ENCODE results near the gene DDX24. TPM values are rescaled to one million over a fixed set of nuclear protein-coding genes. Genes with fewer than 3 reads are reported as not detected.

Gene DDX24
- total and polyA plus RNA-seq, 9 of the 15 experiments (the other 6 are each of a cell fraction or from before 2014, with no cell fraction given), result 82.4 to 175 (median 122) TPM

DNA sequence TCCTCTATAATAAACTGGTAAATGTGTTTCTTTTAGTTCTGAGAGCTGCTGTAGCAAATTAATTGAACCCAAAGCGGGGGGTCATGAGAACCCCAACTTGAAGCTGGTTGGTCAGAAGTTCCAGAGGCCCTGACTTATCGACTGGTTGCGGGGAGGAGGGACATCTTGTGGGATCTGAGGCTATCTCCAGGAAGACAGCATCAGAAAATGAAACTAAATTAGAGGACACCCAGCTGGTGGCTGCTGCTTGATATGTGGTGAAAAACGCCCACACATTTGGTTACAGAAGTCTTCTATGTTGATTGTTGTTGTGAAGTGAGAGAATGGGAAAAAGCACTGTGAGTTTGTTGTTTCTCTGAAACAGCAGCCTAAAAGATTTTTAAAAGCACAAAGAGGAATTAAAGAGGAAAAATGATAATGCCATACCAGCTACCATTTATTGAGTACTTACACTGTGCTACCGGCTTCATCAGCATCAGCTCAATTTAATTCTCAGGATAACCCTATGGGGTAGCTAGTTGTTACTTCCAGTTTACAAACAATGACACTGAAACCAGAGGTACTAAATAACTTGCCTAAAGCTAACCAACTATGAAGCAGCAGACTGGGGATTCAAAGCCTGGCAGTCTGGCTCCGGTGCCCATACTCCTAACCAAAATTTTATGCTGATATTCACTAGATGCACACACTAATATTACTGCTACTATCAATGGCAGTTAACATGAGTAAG lies 24.3 kb downstream of the DDX24 start:
- ChIA-PET POLR2A (interaction anchor here (0.6 to 1.3 kb wide), 3 partner anchors 11 to 1937 kb away, joined by 3 read pairs; no protein-coding TSS in a partner anchor), CTCF (ENCODE audit: low intra/inter-chr PET ratio) (no interaction called here)

More for the DNA sequence above, 24.3 kb downstream of the DDX24 start:
- no peak for ATAC-seq
- Histone ChIP-seq H2AFZ (ENCODE audit: low read depth, low read length) (no peak overlapping the region), H3K36me3 (ENCODE audit: control insufficient read depth, insufficient read depth, low read length) (peaks cover 95% of the 10 kb centered on the region), H3K9me3 (replicated peaks; ENCODE audit: control insufficient read depth, insufficient read depth, low read depth, low read length) (no peaks in the 10 kb centered on the region), H3K27ac (ENCODE audit: extremely low read depth, low read depth, low read length) (no peak overlapping the region), H3K4me2 (ENCODE audit: insufficient read depth, low read length) (no peak overlapping the region), H3K9ac (ENCODE audit: insufficient read depth in 1 of 2, low read depth in 2 of 2, low read length in 2 of 2) (no peak overlapping the region), H3K4me3 (no peak overlapping the region), H3K4me1 (replicated peaks in 1 of 2; ENCODE audit: control insufficient read depth in 2 of 2, insufficient read depth in 2 of 2, low read length in 2 of 2) (no peaks in the 10 kb centered on the region), H3K79me2 (ENCODE audit: control insufficient read depth, insufficient read depth, low read length) (no peaks in the 10 kb centered on the region; the same call in 2 of the 3 replicates), H3K9me1 (ENCODE audit: control insufficient read depth, insufficient read depth, low read length) (no peaks in the 10 kb centered on the region), H3K27me3 (ENCODE audit: control insufficient read depth in 2 of 2, insufficient read depth in 2 of 2, low read length in 2 of 2) (no peaks in the 10 kb centered on the region), H4K20me1 (replicated peaks; ENCODE audit: control insufficient read depth, insufficient read depth, low read length) (no peaks in the 10 kb centered on the region)
- intact Hi-C loops (cut with micrococcal nuclease), result no loop called here
- DNase-seq (ENCODE audit: extremely low read depth in 1 of 4, low spot score in 3 of 4), result no peak
- BruUV-seq (replicated peaks), result no TSS peak
- in situ Hi-C loops (cut with MboI), result no loop called here
- TF ChIP-seq ZNF584 (CRISPR knock-in tag; IDR thresholded peaks at IDR 0.05; ENCODE audit: low read depth) (no peak), MTA3 (IDR thresholded peaks at IDR 0.05; ENCODE audit: borderline replicate concordance) (no peak), MXI1 (IDR thresholded peaks at IDR 0.05; ENCODE audit: low read depth, low read length) (no peak), ZKSCAN1 (IDR thresholded peaks at IDR 0.05; ENCODE audit: low read depth, low read length) (no peak), MAZ (CRISPR knock-in tag; conservative IDR thresholded peaks at IDR 0.05 in 1 of 2, IDR thresholded peaks at IDR 0.05 in 1 of 2) (no peak), ZBED1 (IDR thresholded peaks at IDR 0.05) (no peak)
- TF ChIP-seq, protein P1, sequence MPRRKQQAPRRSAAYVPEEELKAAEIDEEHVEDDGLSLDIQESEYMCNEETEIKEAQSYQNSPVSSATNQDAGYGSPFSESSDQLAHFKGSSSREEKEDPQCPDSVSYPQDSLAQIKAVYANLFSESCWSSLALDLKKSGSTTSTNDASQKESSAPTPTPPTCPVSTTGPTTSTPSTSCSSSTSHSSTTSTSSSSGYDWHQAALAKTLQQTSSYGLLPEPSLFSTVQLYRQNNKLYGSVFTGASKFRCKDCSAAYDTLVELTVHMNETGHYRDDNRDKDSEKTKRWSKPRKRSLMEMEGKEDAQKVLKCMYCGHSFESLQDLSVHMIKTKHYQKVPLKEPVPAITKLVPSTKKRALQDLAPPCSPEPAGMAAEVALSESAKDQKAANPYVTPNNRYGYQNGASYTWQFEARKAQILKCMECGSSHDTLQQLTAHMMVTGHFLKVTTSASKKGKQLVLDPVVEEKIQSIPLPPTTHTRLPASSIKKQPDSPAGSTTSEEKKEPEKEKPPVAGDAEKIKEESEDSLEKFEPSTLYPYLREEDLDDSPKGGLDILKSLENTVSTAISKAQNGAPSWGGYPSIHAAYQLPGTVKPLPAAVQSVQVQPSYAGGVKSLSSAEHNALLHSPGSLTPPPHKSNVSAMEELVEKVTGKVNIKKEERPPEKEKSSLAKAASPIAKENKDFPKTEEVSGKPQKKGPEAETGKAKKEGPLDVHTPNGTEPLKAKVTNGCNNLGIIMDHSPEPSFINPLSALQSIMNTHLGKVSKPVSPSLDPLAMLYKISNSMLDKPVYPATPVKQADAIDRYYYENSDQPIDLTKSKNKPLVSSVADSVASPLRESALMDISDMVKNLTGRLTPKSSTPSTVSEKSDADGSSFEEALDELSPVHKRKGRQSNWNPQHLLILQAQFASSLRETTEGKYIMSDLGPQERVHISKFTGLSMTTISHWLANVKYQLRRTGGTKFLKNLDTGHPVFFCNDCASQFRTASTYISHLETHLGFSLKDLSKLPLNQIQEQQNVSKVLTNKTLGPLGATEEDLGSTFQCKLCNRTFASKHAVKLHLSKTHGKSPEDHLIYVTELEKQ (CRISPR knock-in tag; IDR thresholded peaks at IDR 0.05), result no peak
- no peak for FAIRE-seq
- WGBS (ENCODE audit: insufficient coverage, low coverage, missing lambda C conversion rate), result 83% methylated on average over 3 of the region's 6 CpGs
